SK-N-MC (cell line): ENCODE data around the gene SPOPL.

Experiments
- EZH2 ChIP-seq: fragments of 200-600 bp; sonication (generic); IDR thresholded peaks from one replicate; pipeline ENCODE4 v1.6.1; 2017; ENCODE audit warnings: antibody characterized with exemption
- POLR2AphosphoS5 ChIP-seq: IDR thresholded peaks from 2 replicates; pipeline ENCODE4 v1.6.1; 2012; ENCODE audit warnings: mild to moderate bottlenecking, low read depth, low read length, borderline replicate concordance

- TF ChIP-seq POLR2AphosphoS5 (no peak), EZH2 (no peak)
These were observed 117.4 kb downstream of the SPOPL start for GRCh38 chr2:138618971-138619370.
